Naive thymus-derived CD4-positive, alpha-beta T cell (primary cell): ENCODE data around the gene DLL1. TPM values are rescaled to one million over a fixed set of nuclear protein-coding genes. Genes with fewer than 3 reads are reported as not detected.
A peak's percentile ranks its signal among the peaks of the same experiment; 100 is the strongest.

Experiments used
- ATAC-seq: fragments of 150-1000 bp; cut with Tn5 transposase; 2 replicates; pipeline ENCODE4 v1.10.0; 2021; ENCODE audit warnings: mild to moderate bottlenecking, moderate library complexity
- CTCF ChIA-PET: fragments of 350-600 bp; sonication (Branson Sonifier 250); formaldehyde crosslinking; loops from one replicate; lab custom pipeline; 2021; ENCODE audit warnings: antibody characterized with exemption; lab: Charles Lee
- POLR2A ChIA-PET: fragments of 350-600 bp; sonication (Branson Sonifier 250); formaldehyde crosslinking; loops from one replicate; lab custom pipeline; 2021; ENCODE audit warnings: antibody characterized with exemption, inconsistent platforms; lab: Charles Lee
- DNase-seq, 9 donors: peaks; one replicate each; pipeline versions ENCODE4 v3.0.0 to v3.0.0-alpha.2; 2020 to 2022; ENCODE audit warnings: mixed read lengths in 1 of 9
- H3K27ac ChIP-seq: one replicate; pipeline ENCODE4 v1.7.0; 2013; ENCODE audit warnings: mild to moderate bottlenecking, low read depth, low read length, moderate library complexity
- H3K27me3 ChIP-seq, 2 donors: one replicate each; pipeline ENCODE4 v1.7.0; 2013; ENCODE audit warnings: low read length in 2 of 2, mild to moderate bottlenecking in 2 of 2, moderate library complexity in 2 of 2; ENCODE audit not compliant: control insufficient read depth in 2 of 2, insufficient read depth in 2 of 2
- H3K36me3 ChIP-seq, 3 experiments: 1 replicate in 2 of 3; 2 replicates in 1 of 3; pipeline ENCODE4 v1.7.0; 2013; ENCODE audit warnings: low read length in 3 of 3, mild to moderate bottlenecking in 3 of 3, moderate library complexity in 1 of 3; ENCODE audit not compliant: insufficient read depth in 3 of 3, control insufficient read depth in 2 of 3
- H3K4me1 ChIP-seq, 2 donors: one replicate each; pipeline ENCODE4 v1.7.0; 2013; ENCODE audit warnings: low read length in 2 of 2, mild to moderate bottlenecking in 2 of 2, moderate library complexity in 1 of 2; ENCODE audit not compliant: control insufficient read depth in 2 of 2, insufficient read depth in 2 of 2
- H3K4me3 ChIP-seq: 2 replicates; pipeline ENCODE4 v1.7.0; 2013; ENCODE audit warnings: mild to moderate bottlenecking, low read length
- H3K9me3 ChIP-seq, 3 experiments: 1 replicate in 2 of 3; 2 replicates in 1 of 3; pipeline ENCODE4 v1.7.0; 2013; ENCODE audit warnings: low read length in 3 of 3; ENCODE audit not compliant: control insufficient read depth in 2 of 3
- H3K27ac Mint-ChIP-seq, 9 donors: one replicate each; pipeline ENCODE4 v1.8.0; 2020 to 2022; ENCODE audit warnings: mixed read lengths in 9 of 9, mild to moderate bottlenecking in 8 of 9, moderate library complexity in 5 of 9, inconsistent platforms in 2 of 9
- H3K27me3 Mint-ChIP-seq, 5 donors: one replicate each; pipeline ENCODE4 v1.8.0; 2021 to 2022; ENCODE audit warnings: mixed read lengths in 5 of 5, mild to moderate bottlenecking in 1 of 5
- H3K36me3 Mint-ChIP-seq, 5 donors: one replicate each; pipeline ENCODE4 v1.8.0; 2020 to 2022; ENCODE audit warnings: mixed read lengths in 5 of 5, mild to moderate bottlenecking in 3 of 5, inconsistent platforms in 1 of 5
- H3K4me1 Mint-ChIP-seq, 7 donors: one replicate each; pipeline ENCODE4 v1.8.0; 2020 to 2022; ENCODE audit warnings: mixed read lengths in 7 of 7, mild to moderate bottlenecking in 3 of 7, inconsistent platforms in 1 of 7
- H3K4me3 Mint-ChIP-seq, 10 donors: one replicate each; pipeline ENCODE4 v1.8.0; 2020 to 2022; ENCODE audit warnings: mild to moderate bottlenecking in 10 of 10, mixed read lengths in 10 of 10, moderate library complexity in 6 of 10, inconsistent platforms in 2 of 10
- H3K9me3 Mint-ChIP-seq, 11 donors: one replicate each; pipeline ENCODE4 v1.8.0; 2020 to 2022; ENCODE audit warnings: mixed read lengths in 11 of 11, mild to moderate bottlenecking in 4 of 11, inconsistent platforms in 1 of 11, moderate library complexity in 1 of 11
- intact Hi-C, 2 donors: fragments of 100-400 bp; cut with micrococcal nuclease; formaldehyde crosslinking; loops; one replicate each; pipeline ENCODE4 v1.15.1; 2023
- polyA plus RNA-seq, 2 donors: library from polyadenylated mRNA; unstranded; fragments of 300-500 nt; fragmentation: Illumina TruSeq; gene quantifications; one replicate each; pipeline ENCODE4 v1.2.3, GENCODE V29; 2021
- total RNA-seq, 6 experiments: library from RNA in 5 of 6; stranded (reverse) in 5 of 6; gene quantifications; 1 replicate in 5 of 6; 2 replicates in 1 of 6; pipeline ENCODE4 v1.2.3 and lab custom pipeline; 2021 to 2026

Gene DLL1
- total and polyA plus RNA-seq, 7 experiments from 2014 or later: 0.19 to 12.9 (median 3.3) TPM

GRCh38 chr6:170282512-170283158 is 8.2 kb downstream of the DLL1 start:
- ATAC-seq: no peak
- Histone ChIP-seq H3K27ac (no peak overlapping the region), H3K4me1 (peaks cover 5 to 26% of the 10 kb centered on the region in 2 donors), H3K9me3 (no peaks in the 10 kb centered on the region), H3K27me3 (peaks cover 0 to 2% of the 10 kb centered on the region in 2 donors), H3K36me3 (peaks cover 0 to 8% (median 0%) of the 10 kb centered on the region in 3 experiments), H3K4me3 (no peak overlapping the region)
- no peak for DNase-seq
- H3K27me3 Mint-ChIP-seq: peaks cover 0 to 55% (median 7%) of the 10 kb centered on the region in 5 donors
- intact Hi-C loops: no loop called here
- peaks cover 9 to 42% (median 27%) of the 10 kb centered on the region in 7 donors for H3K4me1 Mint-ChIP-seq
- no peak overlapping the region for H3K27ac Mint-ChIP-seq
- ChIA-PET CTCF (no interaction called here), POLR2A (no interaction called here)
- peaks cover 0 to 8% (median 0%) of the 10 kb centered on the region in 5 donors for H3K36me3 Mint-ChIP-seq
- peaks cover 0 to 8% (median 0%) of the 10 kb centered on the region in 11 donors for H3K9me3 Mint-ChIP-seq
- no peak overlapping the region for H3K4me3 Mint-ChIP-seq

- peaks cover 5 to 31% of the 10 kb centered on the region in 2 donors for H3K4me1 ChIP-seq
- POLR2A ChIA-PET: interaction anchor here (0.8 to 4.4 kb wide), 2 partner anchors 9 kb away, joined by 4 to 22 read pairs; partner anchors contain the start of gene DLL1
- ATAC-seq (no peak), DNase-seq (no peak)
- H3K27ac ChIP-seq: peak overlapping the region; percentile 56
- no peak overlapping the region for H3K4me3 ChIP-seq
- H3K9me3 ChIP-seq: peaks cover 0 to 3% (median 0%) of the 10 kb centered on the region in 3 experiments
- H3K9me3 Mint-ChIP-seq: peaks cover 0 to 14% (median 2%) of the 10 kb centered on the region in 11 donors
- H3K4me3 Mint-ChIP-seq: peak overlapping the region in 6 of 10 donors; percentile 25 to 86 (median 81)
- peaks cover 0 to 2% of the 10 kb centered on the region in 2 donors for H3K27me3 ChIP-seq
- intact Hi-C loops: no loop called here
- H3K4me1 Mint-ChIP-seq: peaks cover 9 to 45% (median 31%) of the 10 kb centered on the region in 7 donors
- peaks cover 0 to 12% (median 4%) of the 10 kb centered on the region in 5 donors for H3K36me3 Mint-ChIP-seq
- H3K36me3 ChIP-seq: peaks cover 0 to 8% (median 0%) of the 10 kb centered on the region in 3 experiments
- H3K27ac Mint-ChIP-seq: peak overlapping the region in 7 of 9 donors; percentile 28 to 96 (median 86)
- CTCF ChIA-PET: no interaction called here
- peaks cover 0 to 53% (median 7%) of the 10 kb centered on the region in 5 donors for H3K27me3 Mint-ChIP-seq
Measured at GRCh38 chr6:170281331-170282292, 9.3 kb downstream of the DLL1 start.

- Histone ChIP-seq H3K4me1 (peaks cover 5 to 31% of the 10 kb centered on the region in 2 donors), H3K27me3 (no peaks in the 10 kb centered on the region), H3K9me3 (peaks cover 0 to 11% (median 0%) of the 10 kb centered on the region in 3 experiments), H3K36me3 (peaks cover 0 to 8% (median 0%) of the 10 kb centered on the region in 3 experiments), H3K27ac (peak overlapping the region; percentile 56), H3K4me3 (peak overlapping the region; percentile 57)
- POLR2A ChIA-PET: interaction anchor here (4.4 kb wide), 1 partner anchor 10 kb away, joined by 22 read pairs; the partner anchor contains the start of gene DLL1
- peaks cover 0 to 21% (median 2%) of the 10 kb centered on the region in 11 donors for H3K9me3 Mint-ChIP-seq
- intact Hi-C loops: loop anchor here in 1 of 2 donors (1.0 kb wide), 1 partner anchor 8 kb away; no protein-coding TSS in a partner anchor
- H3K4me3 Mint-ChIP-seq: peak overlapping the region; percentile 57 to 86 (median 80)
- CTCF ChIA-PET: no interaction called here
- H3K36me3 Mint-ChIP-seq: peaks cover 0 to 13% (median 4%) of the 10 kb centered on the region in 5 donors
- H3K27ac Mint-ChIP-seq: peak overlapping the region; percentile 28 to 96 (median 86)
- DNase-seq (no peak), ATAC-seq (peak; percentile 57)
- H3K4me1 Mint-ChIP-seq: peaks cover 9 to 43% (median 27%) of the 10 kb centered on the region in 7 donors
- peaks cover 0 to 53% (median 4%) of the 10 kb centered on the region in 5 donors for H3K27me3 Mint-ChIP-seq
Measured at GRCh38 chr6:170280689-170281045, 10.2 kb downstream of the DLL1 start.

- peaks cover 0 to 15% (median 8%) of the 10 kb centered on the region in 5 donors for H3K36me3 Mint-ChIP-seq
- peak; percentile 58 for ATAC-seq
- peaks cover 0 to 26% (median 2%) of the 10 kb centered on the region in 11 donors for H3K9me3 Mint-ChIP-seq
- H3K4me3 Mint-ChIP-seq: peak overlapping the region; percentile 57 to 86 (median 80)
- peaks cover 9 to 48% (median 27%) of the 10 kb centered on the region in 7 donors for H3K4me1 Mint-ChIP-seq
- Histone ChIP-seq H3K4me1 (peaks cover 5 to 31% of the 10 kb centered on the region in 2 donors), H3K27me3 (no peaks in the 10 kb centered on the region), H3K9me3 (peaks cover 0 to 17% (median 0%) of the 10 kb centered on the region in 3 experiments), H3K36me3 (peaks cover 0 to 6% (median 0%) of the 10 kb centered on the region in 3 experiments), H3K4me3 (peak overlapping the region; percentile 57), H3K27ac (peak overlapping the region; percentile 56)
- intact Hi-C loops: loop anchor here in 1 of 2 donors (1.0 kb wide), 1 partner anchor 8 kb away; no protein-coding TSS in a partner anchor
- DNase-seq: peak in 5 of 9 donors; percentile 58 to 75 (median 61)
- peaks cover 0 to 54% (median 1%) of the 10 kb centered on the region in 5 donors for H3K27me3 Mint-ChIP-seq
- H3K27ac Mint-ChIP-seq: peak overlapping the region; percentile 14 to 96 (median 86)
- POLR2A ChIA-PET: interaction anchor here (0.6 to 4.4 kb wide), 2 partner anchors 11 to 1067 kb away, joined by 3 to 22 read pairs; partner anchors contain the start of gene DLL1
- CTCF ChIA-PET: no interaction called here
Measured at GRCh38 chr6:170279977-170280688, 10.7 kb downstream of the DLL1 start.

- ATAC-seq: no peak
- peaks cover 9 to 48% (median 27%) of the 10 kb centered on the region in 7 donors for H3K4me1 Mint-ChIP-seq
- POLR2A ChIA-PET: interaction anchor here (0.6 to 4.4 kb wide), 3 partner anchors 9 to 1066 kb away, joined by 3 to 22 read pairs (median 4); partner anchors contain the start of gene DLL1
- Histone ChIP-seq H3K36me3 (no peaks in the 10 kb centered on the region), H3K27me3 (no peaks in the 10 kb centered on the region), H3K27ac (no peak overlapping the region), H3K4me3 (peak overlapping the region; percentile 15), H3K4me1 (peaks cover 5 to 31% of the 10 kb centered on the region in 2 donors), H3K9me3 (peaks cover 0 to 24% (median 0%) of the 10 kb centered on the region in 3 experiments)
- peaks cover 0 to 53% (median 0%) of the 10 kb centered on the region in 5 donors for H3K27me3 Mint-ChIP-seq
- peaks cover 0 to 14% (median 8%) of the 10 kb centered on the region in 5 donors for H3K36me3 Mint-ChIP-seq
- peak overlapping the region in 7 of 9 donors; percentile 51 to 96 (median 81) for H3K27ac Mint-ChIP-seq
- peaks cover 0 to 30% (median 5%) of the 10 kb centered on the region in 11 donors for H3K9me3 Mint-ChIP-seq
- intact Hi-C loops: no loop called here
- H3K4me3 Mint-ChIP-seq: peak overlapping the region in 9 of 10 donors; percentile 62 to 86 (median 73)
- DNase-seq: no peak
- CTCF ChIA-PET: interaction anchor here (1.7 kb wide), 1 partner anchor 12 kb away, joined by 5 read pairs; the partner anchor contains the start of gene DLL1
Measured at GRCh38 chr6:170279426-170279825, 11.5 kb downstream of the DLL1 start.
